Non-pigmented ciliary epithelial cell (primary cell): ENCODE measurements around the gene HOXD8.

Source experiments
- DNase-seq: peaks from one replicate; pipeline ENCODE4 v3.0.0-alpha.2; 2010; ENCODE audit warnings: low read depth

The HOXD8 gene

GRCh38 chr2:176174382-176174823 is 44.9 kb downstream of the HOXD8 start:
- DNase-seq, result no peak

- no peak for DNase-seq
Observed at GRCh38 chr2:176174824-176175708, 45.6 kb downstream of the HOXD8 start.

GRCh38 chr2:176175709-176176607 is 46.5 kb downstream of the HOXD8 start:
- DNase-seq, result no peak

- DNase-seq, result no peak
Observed at GRCh38 chr2:176177580-176178037, 48.1 kb downstream of the HOXD8 start.

- no peak for DNase-seq
Observed at GRCh38 chr2:176178038-176178756, 48.7 kb downstream of the HOXD8 start.

- DNase-seq, result no peak
Observed at GRCh38 chr2:176178757-176179295, 49.3 kb downstream of the HOXD8 start.

GRCh38 chr2:176181551-176181950 is 52.0 kb downstream of the HOXD8 start:
- no peak for DNase-seq
